SKM-1 (cell line): Measurements from ENCODE around the gene COMMD3.
"Not testable (repeated sequence)": the region's sequence is repeated elsewhere in the genome, so short reads cannot be mapped to it uniquely, and the experiment has no call there.

Experiments used
- DNase-seq: peaks from one replicate; lab custom pipeline; 2025; ENCODE audit not compliant: unreplicated experiment; lab: John Stamatoyannopoulos, UW

The COMMD3 gene

DNA sequence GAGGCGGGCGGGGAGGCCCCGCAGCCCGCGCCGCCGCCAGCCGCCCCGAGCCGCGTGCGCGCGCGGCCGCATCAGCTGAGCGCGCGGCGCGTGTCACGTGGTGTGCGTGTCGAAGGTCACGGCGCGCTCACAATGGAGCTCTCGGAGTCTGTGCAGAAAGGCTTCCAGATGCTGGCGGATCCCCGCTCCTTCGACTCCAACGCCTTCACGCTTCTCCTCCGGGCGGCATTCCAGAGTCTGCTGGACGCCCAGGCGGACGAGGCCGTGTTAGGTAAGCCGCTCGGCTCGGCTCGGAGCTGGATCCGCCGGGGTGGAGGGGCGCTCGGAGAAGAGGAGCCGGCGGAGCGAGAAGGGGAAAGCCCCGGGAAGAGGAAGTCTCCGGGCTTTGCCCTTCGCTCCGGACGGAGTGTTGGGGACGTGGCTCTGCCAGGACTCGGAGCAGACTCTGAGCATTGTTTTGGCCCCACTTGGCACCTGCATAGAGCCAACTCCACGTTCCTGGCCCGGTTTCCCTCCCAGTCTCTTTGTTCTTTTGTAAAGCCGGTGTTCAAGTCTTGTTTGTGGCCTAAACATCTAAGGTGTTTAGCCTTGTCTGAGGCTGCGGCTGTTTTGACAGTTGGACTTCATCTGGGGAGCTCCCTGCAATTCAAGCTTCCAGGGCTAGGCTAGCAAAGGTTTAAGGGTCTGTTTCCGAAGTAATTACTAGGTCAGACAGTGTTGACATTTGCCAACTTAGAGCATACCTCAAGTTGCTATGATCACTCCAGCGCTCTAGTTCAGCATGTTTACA lies at the start of gene COMMD3:
Gene COMMD3, plus strand, starts transcription at position 103 of the 790 bp plus-strand sequence. Its CDS starts 30 bp downstream, at position 133.
- DNase-seq: peak; percentile 36

DNA sequence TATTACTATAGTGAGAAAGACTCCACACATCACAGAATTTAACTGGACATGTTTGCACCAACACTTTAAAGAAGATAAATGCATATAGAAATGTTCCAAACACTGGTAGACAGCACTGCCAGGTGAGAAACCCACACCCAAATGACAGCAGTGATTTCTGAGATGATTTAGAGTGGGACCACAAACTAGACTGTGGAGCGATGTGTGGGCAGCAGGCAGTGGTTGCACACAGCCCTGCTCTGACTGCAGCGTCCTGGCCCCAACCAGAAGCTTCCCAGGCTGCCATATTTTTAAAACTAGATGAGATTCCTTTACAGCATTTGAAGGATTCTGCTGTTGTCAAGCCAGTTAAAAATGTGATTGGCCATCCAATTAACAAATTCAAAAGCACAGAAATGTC lies 47.7 kb upstream of the COMMD3 start:
- DNase-seq: no peak

DNA sequence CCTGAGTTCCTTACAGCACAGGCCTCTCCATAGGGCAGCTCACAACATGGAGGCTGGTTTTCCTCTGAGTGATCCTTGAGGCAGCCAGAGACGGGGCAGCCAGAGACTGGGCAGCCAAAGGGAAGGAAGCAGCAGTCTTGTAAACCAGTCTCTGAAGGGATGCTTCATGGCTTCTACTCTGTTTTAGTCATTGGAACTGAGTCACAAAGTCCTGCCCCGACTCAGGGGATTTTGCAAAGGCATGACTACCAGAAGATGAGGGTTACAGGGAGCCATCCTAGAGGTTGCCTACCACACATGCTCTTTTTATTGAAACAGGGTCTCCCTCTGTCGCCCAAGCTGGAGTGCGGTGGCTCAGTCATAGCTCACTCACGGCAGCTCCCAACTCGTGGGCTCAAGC lies 44.4 kb upstream of the COMMD3 start:
- no peak for DNase-seq

DNA sequence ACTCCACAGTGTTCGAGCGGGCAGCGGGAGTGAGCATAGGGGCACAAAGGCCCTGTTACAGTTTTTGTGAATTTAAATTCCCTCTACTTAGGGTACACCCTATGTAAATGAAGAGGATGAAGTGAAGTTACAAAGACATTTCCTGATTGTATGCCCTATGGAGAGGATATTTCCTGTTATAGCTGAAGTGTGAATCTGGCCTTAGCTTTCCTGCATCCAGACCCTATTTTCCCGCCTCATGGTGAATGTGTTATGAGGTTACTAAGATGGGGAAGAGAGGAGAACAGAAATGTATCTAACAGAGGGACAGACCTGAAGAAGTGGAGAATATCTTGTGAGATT lies 37.8 kb upstream of the COMMD3 start:
- DNase-seq: no peak

DNA sequence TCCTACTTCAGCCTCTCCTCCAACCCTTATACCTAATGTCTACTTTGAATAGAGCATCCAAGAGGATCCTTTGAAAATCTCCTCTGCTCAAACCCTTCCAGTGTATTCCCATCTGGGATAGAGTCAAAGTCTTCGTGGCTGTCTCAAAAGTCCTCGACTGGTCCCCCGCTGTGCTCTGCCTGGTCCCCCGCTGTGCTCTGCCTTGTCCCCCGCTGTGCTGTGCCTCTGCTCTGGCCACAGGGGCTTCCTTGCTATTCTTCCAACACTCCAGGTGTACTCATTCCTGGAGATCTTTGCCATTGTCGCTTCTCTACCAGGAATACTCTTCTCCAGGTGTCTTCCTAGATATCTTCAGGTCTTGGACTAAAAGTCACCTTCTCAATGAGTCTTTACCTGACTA lies 36.1 kb upstream of the COMMD3 start:
- no peak for DNase-seq

DNA sequence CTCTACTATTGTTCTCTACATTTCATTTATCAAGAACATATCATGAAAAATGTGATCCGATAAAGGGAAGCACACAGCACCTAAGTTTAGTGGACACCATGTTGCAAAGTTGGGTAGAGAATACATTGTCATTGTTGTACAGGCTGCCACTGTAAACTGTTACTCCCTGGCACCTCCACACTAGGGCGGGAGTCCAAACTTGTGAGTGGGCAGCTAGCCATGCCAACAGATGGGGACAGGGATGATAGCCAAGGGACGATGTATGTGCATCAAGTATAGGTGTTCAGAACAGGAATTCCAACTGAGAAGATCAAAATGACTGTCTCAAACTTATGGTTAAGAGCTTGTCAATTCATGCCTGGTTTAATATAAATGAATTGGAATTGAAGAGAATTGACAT lies 31.1 kb upstream of the COMMD3 start:
- DNase-seq: no peak

DNA sequence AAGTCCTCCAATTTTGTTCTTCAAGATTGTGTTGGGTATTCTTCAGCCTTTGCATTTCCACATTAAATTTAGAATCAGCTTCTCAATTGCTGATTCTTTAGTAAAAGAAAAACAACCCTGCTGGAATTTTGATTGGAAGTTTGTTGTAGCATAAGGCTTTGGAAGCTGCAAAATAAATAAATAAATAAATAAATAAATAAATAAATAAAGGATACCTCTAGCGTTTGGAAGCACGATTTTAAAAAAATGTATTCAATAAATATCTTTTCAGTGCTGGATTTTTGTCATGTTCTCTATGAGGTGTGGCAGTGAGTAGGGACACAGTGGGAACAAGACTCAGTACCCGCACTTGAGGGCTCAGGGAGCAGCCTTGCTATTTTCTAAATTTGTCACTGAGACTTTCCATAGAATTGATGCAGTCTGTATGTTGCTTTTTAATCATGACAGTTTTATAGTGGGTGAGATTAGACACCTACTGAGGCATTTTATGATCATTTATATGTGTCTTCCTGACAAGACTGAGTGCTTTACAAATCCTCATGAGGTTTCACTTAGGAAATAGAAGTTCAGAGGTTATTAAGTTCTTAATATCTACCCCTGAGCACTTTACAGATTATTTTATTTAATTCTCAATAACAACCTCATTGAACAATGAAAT lies 22.3 kb upstream of the COMMD3 start:
- DNase-seq: no peak

DNA sequence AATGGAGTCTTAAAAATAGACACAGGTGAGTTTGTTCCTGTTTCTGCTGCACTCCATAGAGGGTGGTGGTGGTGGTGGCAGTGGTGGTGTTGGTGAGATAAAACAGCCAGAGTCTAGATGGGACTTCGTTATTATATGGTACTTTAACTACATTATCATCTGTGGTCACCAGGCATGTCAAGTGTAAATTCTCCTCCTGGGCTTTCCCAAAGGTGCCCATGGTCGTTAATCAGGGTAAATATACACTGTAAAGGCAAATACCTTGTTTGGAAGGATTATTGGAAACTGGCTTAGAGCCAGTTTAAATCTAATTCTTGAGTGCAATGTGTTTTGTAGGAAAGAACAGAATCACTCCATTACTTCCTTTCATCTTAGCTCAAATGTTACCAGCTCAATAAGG lies 21.5 kb upstream of the COMMD3 start:
- DNase-seq: no peak

DNA sequence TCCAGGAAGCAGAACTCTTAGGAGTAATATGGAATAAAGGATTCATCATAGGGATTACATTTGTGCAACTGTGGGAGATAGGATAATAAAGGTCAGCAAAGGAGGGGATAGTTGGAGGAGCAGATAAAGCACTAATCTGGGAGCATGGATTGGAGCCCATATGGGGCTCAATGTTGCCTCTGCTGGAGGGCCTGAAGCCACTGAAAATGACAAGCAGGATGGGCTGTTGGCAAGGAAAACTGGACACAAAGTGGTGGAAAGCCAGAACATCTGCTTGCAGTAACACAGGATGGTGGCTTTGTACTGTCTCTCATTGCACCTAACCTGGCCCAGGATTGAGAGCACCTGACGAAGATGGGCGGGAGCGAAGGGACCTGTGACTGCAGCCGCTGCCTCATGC lies 15.0 kb upstream of the COMMD3 start:
- no peak for DNase-seq

DNA sequence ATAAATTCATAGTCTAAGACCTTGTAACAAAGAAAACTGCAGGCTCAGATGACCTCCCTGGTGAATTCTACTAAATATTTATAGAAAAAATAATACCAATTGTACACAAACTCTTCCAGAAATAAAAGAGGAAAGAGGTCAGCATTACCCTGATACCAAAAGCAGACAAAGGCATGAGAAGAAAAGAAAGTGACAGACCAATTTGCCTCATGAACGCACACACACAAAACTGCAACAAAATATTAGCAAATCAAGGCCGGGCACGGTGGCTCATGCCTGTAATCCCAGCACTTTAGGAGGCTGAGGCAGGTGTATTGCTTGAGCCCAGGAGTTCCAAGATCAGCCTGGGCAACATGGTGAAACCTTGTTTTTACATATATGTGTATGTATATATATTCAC lies 12.7 kb upstream of the COMMD3 start:
- DNase-seq: no peak

DNA sequence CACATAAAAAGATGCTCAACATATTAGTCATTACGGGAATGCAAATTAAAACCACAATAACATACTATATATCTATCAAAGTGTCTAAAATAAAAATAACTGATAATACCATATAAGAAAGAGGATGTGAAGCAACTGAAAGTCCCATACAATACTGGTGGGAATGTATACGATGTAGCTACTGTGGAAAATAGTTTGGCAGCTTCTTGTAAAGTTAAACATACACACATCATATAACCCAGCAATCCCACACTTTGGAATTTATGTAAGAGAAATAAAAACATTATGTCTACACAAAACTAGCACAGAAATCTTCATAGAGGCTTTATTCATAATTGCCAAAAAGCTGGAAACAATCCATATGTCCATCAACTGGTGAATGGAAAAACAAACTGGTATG lies 10.5 kb upstream of the COMMD3 start:
- no peak for DNase-seq

DNA sequence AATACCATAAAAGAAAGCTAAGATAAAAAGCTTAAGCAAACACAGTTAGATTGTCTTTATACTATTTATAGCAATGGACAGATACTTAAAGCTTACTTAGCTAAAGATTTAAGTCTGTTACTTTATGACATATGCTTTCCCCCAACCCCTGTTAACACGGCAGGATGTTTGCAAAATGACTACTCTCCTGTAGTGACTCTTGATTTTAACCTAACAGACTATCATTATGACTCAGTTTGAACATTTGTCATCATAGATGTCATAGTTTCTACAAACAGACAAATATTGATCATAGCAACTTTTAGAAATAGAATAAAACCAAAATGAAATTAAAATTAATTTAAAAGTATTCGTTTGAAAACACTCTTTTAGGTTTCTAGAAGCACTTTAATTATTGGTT lies 7.8 kb upstream of the COMMD3 start:
- no peak for DNase-seq

DNA sequence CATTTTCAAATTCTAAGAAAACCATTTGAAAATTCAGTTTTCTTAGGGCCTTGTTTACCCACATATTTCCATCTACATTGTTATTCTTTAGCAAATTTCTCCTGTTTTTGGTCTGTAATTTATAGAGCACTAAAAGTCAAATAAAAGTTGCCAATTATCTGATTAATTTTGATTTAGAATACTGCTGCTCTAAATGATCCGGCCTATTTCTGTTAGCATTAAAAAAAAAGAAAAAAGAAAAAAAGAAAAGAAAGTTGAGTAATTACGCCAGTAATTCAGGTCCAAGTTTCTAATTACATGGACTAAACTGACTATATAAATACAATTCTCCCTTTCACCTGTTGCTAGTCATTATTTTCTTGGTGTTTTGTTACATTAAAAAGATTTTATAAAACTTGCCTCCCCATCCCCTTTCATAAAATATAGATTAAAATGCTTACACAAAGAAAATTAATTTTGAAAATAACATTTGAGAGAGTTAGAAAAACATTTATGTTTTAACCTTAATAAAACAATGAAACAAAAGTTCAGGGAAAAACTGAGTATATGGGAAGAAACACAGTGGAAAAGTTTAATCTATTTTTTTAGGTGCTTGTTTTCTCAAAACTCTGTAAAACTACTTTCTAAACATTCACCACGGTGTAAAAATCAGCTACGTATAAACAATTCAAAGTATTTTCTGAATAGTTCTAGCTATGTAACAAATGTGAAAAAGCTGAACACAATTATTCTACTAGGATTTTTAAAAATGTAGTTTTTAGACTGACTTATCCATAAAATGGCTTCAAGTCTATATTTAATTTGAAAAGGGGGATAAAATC lies 6.8 kb upstream of the COMMD3 start:
- DNase-seq: no peak

DNA sequence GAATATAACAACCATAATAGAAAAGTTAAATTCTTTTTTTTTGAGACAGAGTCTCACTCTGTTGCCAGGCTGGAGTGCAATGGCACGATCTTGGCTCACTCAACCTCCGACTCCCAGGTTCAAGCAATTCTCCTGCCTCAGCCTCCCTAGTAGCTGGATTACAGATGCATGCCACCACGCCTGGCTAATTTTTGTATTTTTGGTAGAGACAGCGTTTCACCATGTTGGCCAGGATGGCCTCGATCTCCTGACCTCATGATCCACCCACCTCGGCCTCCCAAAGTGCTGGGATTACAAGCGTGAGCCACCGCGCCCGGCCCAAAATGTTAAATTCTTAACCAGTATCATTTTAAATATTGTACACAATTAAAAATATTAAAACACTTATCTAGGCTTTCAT lies 6.2 kb upstream of the COMMD3 start:
- DNase-seq: not testable (repeated sequence)

DNA sequence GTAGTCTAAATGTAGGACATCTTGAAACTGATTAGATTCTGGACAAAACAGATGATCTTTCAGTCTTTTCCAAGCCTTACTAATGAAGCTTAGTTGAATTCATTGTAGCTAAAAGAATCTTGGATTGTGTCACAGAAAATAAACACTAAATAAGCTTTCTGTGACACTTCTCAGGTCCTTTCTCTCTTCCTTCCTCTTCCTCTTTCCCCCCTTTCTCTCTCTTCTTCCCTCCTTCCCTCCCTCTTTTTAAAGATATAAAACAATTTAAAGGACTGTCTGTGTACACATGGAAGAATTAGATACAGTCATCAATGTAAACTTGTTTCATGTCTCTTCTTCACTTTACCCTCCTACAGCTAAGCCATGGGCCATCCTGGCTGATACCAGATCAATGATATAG lies 5.3 kb upstream of the COMMD3 start:
- no peak for DNase-seq

DNA sequence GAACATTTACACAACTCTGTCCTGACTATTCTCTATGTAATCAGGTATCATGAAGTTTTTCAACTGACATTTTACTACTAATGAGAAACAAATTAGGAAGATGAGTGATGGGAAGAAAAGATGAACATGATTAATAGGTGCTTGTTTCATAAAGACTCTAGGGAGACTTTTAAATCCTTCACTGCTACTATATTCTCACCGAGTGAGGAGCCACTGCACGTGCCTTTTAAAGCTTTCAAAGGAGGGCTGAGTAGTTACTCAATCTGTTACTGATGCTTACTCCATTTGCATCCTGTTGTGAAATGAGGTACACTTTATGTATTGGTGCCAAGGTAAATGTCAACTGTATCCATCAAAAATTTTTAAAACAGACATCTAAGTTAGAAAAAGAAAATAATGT lies 1.3 kb upstream of the COMMD3 start:
- DNase-seq: no peak

DNA sequence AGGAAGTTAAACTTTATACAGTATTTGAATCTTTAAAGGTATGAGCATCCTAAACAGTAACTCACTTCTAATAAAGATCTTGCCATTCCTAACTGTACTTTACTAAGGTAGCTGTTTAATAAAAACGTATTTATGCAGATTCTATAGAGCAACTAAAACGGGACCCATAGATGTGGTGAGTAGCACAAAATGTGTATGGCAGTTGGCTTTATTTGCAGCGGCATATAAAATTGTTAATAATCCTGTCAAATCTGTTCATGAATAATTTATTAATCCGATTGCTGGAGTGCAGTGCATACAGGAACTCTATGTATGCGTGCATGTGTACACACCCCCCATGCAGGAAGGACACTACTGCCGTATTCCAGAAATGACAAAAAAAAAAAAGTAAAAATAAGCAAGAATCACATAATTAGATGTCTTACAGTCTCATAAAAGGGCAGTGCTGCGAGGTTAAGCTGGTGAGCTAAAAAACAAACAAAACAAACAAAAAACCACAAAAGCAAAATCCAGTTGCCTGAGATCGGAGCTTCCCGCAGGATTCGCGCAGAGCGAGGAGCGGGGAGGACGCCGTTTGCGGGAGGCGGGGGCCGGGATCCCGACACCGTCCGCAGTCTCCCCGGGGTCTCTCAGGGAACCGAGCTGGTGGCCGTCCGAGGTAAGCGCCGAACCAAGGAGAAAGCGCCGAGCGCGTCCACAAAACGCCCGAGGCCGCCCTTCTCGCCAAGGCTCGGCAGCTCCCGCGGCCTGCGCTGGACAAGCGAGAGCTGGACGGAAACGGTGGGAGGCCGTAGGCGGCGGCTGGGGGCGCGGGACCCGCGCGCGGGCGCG lies 518 bp upstream of the COMMD3 start:
- DNase-seq: no peak

DNA sequence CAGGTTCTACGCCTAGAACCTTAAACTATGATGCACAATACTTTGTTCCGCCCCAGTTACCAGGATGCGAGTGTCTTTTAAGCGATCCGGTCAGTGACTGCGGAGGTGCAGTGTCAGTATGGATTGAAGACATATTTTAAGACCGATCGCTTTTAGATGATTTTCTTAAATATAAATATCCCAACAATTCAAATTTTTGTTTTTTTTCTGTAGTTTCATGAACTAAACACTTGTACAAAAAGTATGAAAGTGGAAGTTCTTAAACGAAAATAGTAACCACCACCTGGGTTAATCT lies 835 bp downstream of the COMMD3 start:
- no peak for DNase-seq

DNA sequence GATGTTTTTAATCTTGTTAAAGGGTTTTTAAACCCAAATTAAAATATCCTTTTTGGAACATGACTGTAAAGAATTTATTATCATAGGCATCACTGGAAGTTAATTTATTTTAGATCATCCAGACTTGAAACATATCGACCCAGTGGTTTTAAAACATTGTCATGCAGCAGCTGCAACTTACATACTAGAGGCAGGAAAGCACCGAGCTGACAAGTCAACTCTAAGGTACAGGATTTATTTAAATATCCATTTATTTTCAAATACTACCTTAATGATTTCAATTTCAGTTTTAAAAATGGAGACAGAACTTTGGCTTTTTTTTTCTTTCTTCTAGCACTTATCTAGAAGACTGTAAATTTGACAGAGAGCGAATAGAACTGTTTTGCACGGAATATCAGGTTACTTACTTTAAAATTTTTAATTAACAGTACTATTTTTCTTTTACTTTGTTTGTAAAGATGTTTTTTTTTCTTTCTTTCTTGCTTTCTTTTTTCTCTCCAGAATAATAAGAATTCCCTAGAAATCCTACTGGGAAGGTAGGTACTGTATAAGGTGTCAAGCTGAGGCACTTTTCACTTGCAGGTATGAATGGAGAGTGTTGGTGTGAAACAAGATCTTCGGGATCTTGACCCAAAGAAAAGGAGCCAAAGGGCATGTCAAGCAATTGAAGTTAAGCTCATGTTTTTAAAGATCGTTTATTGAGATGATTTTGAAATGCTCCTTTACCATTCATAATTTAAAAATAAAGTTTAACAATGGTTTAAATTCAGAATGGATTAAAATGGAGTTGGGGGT lies 1.8 kb downstream of the COMMD3 start:
- DNase-seq: no peak

DNA sequence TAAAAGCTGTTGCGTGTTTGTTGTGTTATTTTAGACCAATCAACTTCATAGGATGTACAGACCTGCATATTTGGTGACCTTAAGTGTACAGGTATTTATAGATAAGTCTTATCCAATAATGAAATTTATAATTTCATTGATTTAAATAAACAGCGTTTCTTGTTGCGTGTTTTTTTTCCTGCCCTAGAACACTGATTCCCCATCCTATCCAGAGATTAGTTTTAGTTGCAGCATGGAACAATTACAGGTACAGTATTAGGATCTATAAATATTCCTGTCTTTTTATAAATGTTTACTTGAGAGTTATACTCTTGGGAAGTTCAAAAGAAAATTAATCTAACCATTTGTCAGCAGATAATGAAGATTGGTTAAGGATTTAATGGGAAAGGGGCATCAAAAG lies 2.6 kb downstream of the COMMD3 start:
- no peak for DNase-seq

DNA sequence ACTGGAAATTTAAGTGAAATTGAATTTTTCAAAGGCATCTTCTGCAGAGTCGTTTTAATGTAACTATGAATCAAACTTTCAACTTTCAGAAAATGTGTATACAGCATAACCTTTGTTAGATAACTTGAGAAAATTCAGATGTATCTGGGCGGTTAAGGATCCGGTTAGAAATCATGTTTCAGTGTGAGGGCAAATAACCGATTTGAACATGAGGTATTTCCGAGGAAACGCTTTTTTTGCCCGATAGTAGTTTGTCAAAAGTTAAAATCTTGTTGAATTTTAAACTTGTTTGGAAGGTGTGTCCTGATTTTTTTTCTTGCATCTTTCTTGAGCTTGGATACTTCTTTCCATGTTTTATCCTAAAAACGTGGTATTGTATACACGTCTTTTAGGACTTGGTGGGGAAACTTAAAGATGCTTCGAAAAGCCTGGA lies 3.4 kb downstream of the COMMD3 start:
- no peak for DNase-seq
